ENCODE measurements around the gene BORCS8. TPM values are rescaled to one million over a fixed set of nuclear protein-coding genes. Genes with fewer than 3 reads are reported as not detected.
"Not testable (repeated sequence)": the region's sequence is repeated elsewhere in the genome, so short reads cannot be mapped to it uniquely, and the experiment has no call there.

The BORCS8 gene
- total RNA-seq, 6 experiments from 2014 or later = 33.9 to 43.2 (median 38.6) TPM

DNA sequence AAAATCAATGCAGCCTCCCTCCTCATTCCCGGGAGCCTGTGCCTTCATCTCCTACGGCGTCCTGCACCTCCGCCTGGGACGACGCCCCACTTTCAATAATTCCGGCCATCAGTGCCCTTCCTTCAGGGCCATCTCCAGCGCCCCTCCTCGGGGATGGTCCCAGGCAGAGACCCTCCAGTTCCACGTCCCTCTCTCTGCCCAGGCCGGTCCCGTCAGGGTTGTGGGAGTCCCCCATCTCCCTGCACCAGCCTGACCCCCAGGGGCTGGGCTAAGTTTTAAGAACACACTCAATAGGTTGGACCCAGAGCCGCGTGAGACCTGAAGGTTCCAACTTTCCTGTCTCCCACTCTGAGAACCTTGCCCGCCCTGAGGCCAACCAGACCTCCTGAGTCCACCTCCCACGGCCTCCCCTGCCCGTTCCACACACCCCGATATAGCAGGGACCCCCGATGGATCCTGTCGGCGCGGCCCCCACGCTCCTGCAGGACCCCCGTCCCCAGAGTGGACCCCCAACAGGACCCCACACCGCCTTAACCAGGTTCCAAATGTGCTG lies 54.3 kb downstream of the BORCS8 start:
- H3K27ac Mint-ChIP-seq = peak overlapping the region; percentile 91
- H3K36me3 Mint-ChIP-seq (ENCODE audit: low read depth) = no peaks in the 10 kb centered on the region
- peak overlapping the region; percentile 97 for H3K4me3 Mint-ChIP-seq
- no peaks in the 10 kb centered on the region for H3K9me3 Mint-ChIP-seq
- TF ChIP-seq, protein P1, sequence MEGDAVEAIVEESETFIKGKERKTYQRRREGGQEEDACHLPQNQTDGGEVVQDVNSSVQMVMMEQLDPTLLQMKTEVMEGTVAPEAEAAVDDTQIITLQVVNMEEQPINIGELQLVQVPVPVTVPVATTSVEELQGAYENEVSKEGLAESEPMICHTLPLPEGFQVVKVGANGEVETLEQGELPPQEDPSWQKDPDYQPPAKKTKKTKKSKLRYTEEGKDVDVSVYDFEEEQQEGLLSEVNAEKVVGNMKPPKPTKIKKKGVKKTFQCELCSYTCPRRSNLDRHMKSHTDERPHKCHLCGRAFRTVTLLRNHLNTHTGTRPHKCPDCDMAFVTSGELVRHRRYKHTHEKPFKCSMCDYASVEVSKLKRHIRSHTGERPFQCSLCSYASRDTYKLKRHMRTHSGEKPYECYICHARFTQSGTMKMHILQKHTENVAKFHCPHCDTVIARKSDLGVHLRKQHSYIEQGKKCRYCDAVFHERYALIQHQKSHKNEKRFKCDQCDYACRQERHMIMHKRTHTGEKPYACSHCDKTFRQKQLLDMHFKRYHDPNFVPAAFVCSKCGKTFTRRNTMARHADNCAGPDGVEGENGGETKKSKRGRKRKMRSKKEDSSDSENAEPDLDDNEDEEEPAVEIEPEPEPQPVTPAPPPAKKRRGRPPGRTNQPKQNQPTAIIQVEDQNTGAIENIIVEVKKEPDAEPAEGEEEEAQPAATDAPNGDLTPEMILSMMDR (IDR thresholded peaks at IDR 0.05) = no peak
- peaks cover 1% of the 10 kb centered on the region for H3K27me3 Mint-ChIP-seq (ENCODE audit: insufficient read depth)
- DNase-seq = no peak
- peaks cover 17% of the 10 kb centered on the region for H3K4me1 Mint-ChIP-seq (ENCODE audit: low read depth)

DNA sequence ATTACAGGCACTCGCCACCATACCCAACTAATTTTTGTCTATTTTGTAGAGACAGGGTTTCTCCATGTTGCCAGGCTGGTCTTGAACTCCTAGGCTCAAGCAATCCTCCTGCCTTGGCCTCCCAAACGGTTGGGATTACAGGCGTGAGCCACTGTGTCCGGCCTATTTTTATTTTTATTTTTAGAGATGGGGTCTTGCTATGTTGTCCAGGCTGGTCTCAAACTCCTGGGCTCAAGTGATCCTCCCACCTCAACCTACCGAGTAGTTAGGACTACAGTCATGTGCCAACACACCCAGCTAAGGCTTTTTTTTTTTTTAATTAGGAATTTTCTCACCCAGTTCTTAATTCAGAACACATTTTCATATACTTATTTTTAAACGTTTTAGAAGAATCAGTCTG lies 56.2 kb downstream of the BORCS8 start:
- H3K4me1 Mint-ChIP-seq (ENCODE audit: low read depth) = peaks cover 17% of the 10 kb centered on the region
- not testable (repeated sequence) for DNase-seq; H3K27me3 Mint-ChIP-seq (ENCODE audit: insufficient read depth); H3K9me3 Mint-ChIP-seq; H3K4me3 Mint-ChIP-seq; H3K36me3 Mint-ChIP-seq (ENCODE audit: low read depth); H3K27ac Mint-ChIP-seq

DNA sequence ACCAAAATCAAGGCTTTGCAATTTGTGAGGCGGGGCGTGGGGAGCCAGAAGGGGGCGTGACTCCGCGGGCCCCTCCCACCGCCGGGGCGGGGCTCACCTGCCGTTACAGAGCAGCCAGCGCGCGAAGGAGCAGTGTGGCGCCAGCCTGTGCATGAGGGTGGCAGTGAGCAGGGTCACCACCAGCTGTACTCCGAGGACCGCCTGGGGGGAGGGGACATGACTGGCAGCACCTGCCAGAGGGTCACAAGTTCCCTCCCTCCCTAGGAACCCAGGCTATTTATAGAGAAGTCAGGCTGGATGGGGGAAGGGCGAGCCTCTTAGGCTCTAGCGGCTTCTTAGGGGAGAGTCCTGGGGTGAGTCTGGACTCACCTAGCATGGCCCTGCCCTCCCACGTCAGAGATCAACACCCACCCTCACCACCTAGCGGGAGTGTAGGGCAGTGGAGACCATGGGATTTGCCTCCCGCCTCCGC lies 57.2 kb downstream of the BORCS8 start:
- no peak for DNase-seq
- Mint-ChIP-seq H3K4me1 (ENCODE audit: low read depth) (peaks cover 17% of the 10 kb centered on the region), H3K9me3 (peaks cover 7% of the 10 kb centered on the region), H3K27me3 (ENCODE audit: insufficient read depth) (peaks cover 1% of the 10 kb centered on the region), H3K4me3 (no peak overlapping the region), H3K36me3 (ENCODE audit: low read depth) (peaks cover 8% of the 10 kb centered on the region), H3K27ac (no peak overlapping the region)
- TF ChIP-seq, protein P1 (IDR thresholded peaks at IDR 0.05) = no peak

DNA sequence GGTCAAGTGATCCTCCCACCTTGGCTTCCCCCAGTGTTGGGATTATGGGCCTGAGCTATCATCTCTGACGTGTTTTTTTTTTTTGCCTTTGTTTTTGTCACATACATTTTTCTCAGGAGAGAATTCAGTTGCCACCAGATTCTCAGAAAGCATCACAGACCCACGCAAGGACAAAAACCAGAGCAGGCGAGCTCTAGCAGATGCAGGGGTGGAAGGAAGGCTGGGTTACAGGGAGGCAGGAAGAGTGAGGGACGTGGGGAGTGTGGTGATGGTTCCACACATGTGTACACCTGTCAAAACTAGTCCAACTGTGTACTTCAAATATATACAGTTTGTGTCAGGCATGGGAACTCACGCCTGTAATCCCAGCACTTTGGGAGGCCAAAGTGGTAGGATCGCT lies 58.0 kb downstream of the BORCS8 start:
- Mint-ChIP-seq H3K9me3 (peaks cover 7% of the 10 kb centered on the region), H3K36me3 (ENCODE audit: low read depth) (peaks cover 11% of the 10 kb centered on the region), H3K4me1 (ENCODE audit: low read depth) (peaks cover 17% of the 10 kb centered on the region), H3K27me3 (ENCODE audit: insufficient read depth) (no peaks in the 10 kb centered on the region), H3K27ac (no peak overlapping the region), H3K4me3 (no peak overlapping the region)
- no peak for DNase-seq
- TF ChIP-seq, protein P1 (IDR thresholded peaks at IDR 0.05) = no peak

DNA sequence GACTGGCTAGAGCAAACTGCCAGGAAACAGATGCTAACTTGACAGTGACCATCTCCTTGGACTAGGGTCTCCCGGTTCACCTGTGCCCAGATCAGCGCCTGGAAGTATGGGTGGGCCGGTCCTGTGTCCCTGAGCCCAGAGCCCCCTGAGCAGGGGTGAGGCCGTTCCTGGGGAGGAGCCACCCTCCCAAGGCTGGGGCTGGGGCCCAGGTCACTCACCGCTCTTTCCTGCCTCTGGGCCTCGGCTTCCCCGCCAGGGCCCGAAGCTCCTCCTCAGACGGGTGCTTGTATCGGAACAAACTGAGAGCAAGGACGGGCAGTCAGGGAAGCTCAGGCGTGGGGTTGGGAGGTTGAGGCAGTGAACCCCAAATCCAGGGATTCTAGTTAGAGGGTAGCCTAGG lies 59.0 kb downstream of the BORCS8 start:
- Mint-ChIP-seq H3K4me3 (no peak overlapping the region), H3K27ac (no peak overlapping the region), H3K36me3 (ENCODE audit: low read depth) (peaks cover 17% of the 10 kb centered on the region), H3K27me3 (ENCODE audit: insufficient read depth) (no peaks in the 10 kb centered on the region), H3K4me1 (ENCODE audit: low read depth) (peaks cover 9% of the 10 kb centered on the region), H3K9me3 (peaks cover 7% of the 10 kb centered on the region)
- DNase-seq = no peak
- TF ChIP-seq, protein P1 (IDR thresholded peaks at IDR 0.05) = no peak

DNA sequence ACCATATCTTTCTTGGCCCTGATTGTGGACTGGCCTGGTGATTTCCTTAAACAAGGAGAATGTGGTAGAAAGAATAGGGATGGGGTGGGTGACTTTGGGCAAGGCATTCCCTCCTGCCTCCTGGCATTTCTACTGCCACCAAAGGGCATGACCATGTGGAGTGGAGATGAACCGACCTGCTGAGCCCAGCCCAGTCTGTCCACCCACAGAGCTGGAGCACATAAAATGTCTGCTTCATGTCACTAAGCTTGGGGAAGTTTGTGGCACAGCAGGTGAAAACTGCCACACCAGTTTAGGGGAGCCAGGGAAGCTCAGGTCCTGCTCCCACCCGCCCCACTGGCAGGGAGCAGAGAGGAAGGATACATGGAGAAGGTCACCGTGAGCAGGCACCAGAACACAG lies 60.0 kb downstream of the BORCS8 start:
- TF ChIP-seq, protein P1 (IDR thresholded peaks at IDR 0.05) = no peak
- H3K4me1 Mint-ChIP-seq (ENCODE audit: low read depth) = no peaks in the 10 kb centered on the region
- no peak for DNase-seq
- H3K27ac Mint-ChIP-seq = no peak overlapping the region
- no peaks in the 10 kb centered on the region for H3K27me3 Mint-ChIP-seq (ENCODE audit: insufficient read depth)
- peaks cover 7% of the 10 kb centered on the region for H3K9me3 Mint-ChIP-seq
- H3K4me3 Mint-ChIP-seq = no peak overlapping the region
- peaks cover 20% of the 10 kb centered on the region for H3K36me3 Mint-ChIP-seq (ENCODE audit: low read depth)

Other genes with a start within 250 kb of the BORCS8 start
- gene SUGP2, start 158.6 kb downstream of the BORCS8 start, total RNA-seq (2021; fragmentation: NEBNext Ultra II Directional; extraction: Animal tissue kit (Norgen Biotek cat#: 25700)) = 10 to 100 TPM; 57.6 to 71.5 (median 61.8) TPM
- 10 to 100 TPM; 30.2 to 41.7 (median 32.5) TPM for gene ARMC6, start 158.5 kb downstream of the BORCS8 start, total RNA-seq (2021; fragmentation: NEBNext Ultra II Directional; extraction: Animal tissue kit (Norgen Biotek cat#: 25700))
- 10 to 100 TPM in 3 of 6 experiments, 1 to 10 TPM in 3; 8.7 to 11.7 (median 9.9) TPM for gene SLC25A42, start 128.2 kb downstream of the BORCS8 start, total RNA-seq (2021; fragmentation: NEBNext Ultra II Directional; extraction: Animal tissue kit (Norgen Biotek cat#: 25700))
- gene TMEM161A, start 53.7 kb downstream of the BORCS8 start, total RNA-seq (2021; fragmentation: NEBNext Ultra II Directional; extraction: Animal tissue kit (Norgen Biotek cat#: 25700)) = 10 to 100 TPM; 20.5 to 27.9 (median 25.4) TPM
- gene MEF2B, start 21.9 kb downstream of the BORCS8 start, total RNA-seq (2021; fragmentation: NEBNext Ultra II Directional; extraction: Animal tissue kit (Norgen Biotek cat#: 25700)) = 1 to 10 TPM in 3 of 6 experiments, under 1 TPM in 3; 0.20 to 1.9 (median 0.82) TPM
- gene RFXANK, start 106 bp upstream of the BORCS8 start, total RNA-seq (2021; fragmentation: NEBNext Ultra II Directional; extraction: Animal tissue kit (Norgen Biotek cat#: 25700)) = 10 to 100 TPM; 63.7 to 84.6 (median 75.7) TPM
- 10 to 100 TPM in 1 of 6 experiments, 1 to 10 TPM in 5; 6.5 to 12.8 (median 9.3) TPM for gene NR2C2AP, start 11.3 kb upstream of the BORCS8 start, total RNA-seq (2021; fragmentation: NEBNext Ultra II Directional; extraction: Animal tissue kit (Norgen Biotek cat#: 25700))
- gene NCAN, start 19.8 kb upstream of the BORCS8 start, total RNA-seq (2021; fragmentation: NEBNext Ultra II Directional; extraction: Animal tissue kit (Norgen Biotek cat#: 25700)) = not detected
- under 1 TPM in 3 of 6 experiments, not detected in 3; 0.23 to 0.45 (median 0.28) TPM for gene TM6SF2, start 81.1 kb upstream of the BORCS8 start, total RNA-seq (2021; fragmentation: NEBNext Ultra II Directional; extraction: Animal tissue kit (Norgen Biotek cat#: 25700))
- 10 to 100 TPM; 37.7 to 47.0 (median 44.4) TPM for gene SUGP1, start 128.4 kb upstream of the BORCS8 start, total RNA-seq (2021; fragmentation: NEBNext Ultra II Directional; extraction: Animal tissue kit (Norgen Biotek cat#: 25700))
- gene MAU2, start 128.7 kb upstream of the BORCS8 start, total RNA-seq (2021; fragmentation: NEBNext Ultra II Directional; extraction: Animal tissue kit (Norgen Biotek cat#: 25700)) = 10 to 100 TPM; 24.8 to 33.0 (median 29.4) TPM
- gene GATAD2A, start 213.5 kb upstream of the BORCS8 start, total RNA-seq (2021; fragmentation: NEBNext Ultra II Directional; extraction: Animal tissue kit (Norgen Biotek cat#: 25700)) = 100 to 1,000 TPM; 107 to 123 (median 112) TPM

All from HFFc6 (cell line).